IPS-18c (cell line): Measurements from ENCODE around the gene IL33.

Source experiments
- H3K4me3 ChIP-seq: 2 replicates; pipeline ENCODE4 v1.7.0; 2013; ENCODE audit warnings: low read depth, mild to moderate bottlenecking, low read length, moderate library complexity; ENCODE audit not compliant: insufficient read depth
- H3K9me3 ChIP-seq: one replicate; pipeline ENCODE4 v1.6.1; 2013; ENCODE audit warnings: mild to moderate bottlenecking, low read length, moderate library complexity; ENCODE audit not compliant: control insufficient read depth, insufficient read depth

Gene IL33

GRCh38 chr9:6239694-6240093 is 24.1 kb downstream of the IL33 start:
- no peak overlapping the region for H3K4me3 ChIP-seq
- no peaks in the 10 kb centered on the region for H3K9me3 ChIP-seq

DNA sequence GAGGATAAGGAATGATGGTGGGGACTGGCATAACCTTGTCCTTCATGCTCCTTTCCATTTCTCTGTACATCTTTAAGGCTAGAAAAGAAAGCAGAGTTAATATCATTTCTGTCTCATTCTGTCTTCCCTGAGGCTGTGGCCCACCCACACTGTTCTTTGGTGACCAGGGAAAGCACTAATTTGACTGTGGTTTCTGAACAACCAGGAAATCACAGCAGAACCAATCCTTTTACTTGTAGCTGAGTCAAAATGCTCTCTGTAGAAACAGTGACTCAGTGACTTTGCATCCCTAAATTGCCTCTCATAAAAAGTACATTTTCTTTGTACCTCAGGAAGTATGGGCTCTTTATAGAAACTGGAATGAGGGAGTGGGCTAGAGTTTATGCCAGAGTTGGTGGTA is 28.1 kb downstream of the IL33 start:
- H3K9me3 ChIP-seq: no peaks in the 10 kb centered on the region
- no peak overlapping the region for H3K4me3 ChIP-seq

DNA sequence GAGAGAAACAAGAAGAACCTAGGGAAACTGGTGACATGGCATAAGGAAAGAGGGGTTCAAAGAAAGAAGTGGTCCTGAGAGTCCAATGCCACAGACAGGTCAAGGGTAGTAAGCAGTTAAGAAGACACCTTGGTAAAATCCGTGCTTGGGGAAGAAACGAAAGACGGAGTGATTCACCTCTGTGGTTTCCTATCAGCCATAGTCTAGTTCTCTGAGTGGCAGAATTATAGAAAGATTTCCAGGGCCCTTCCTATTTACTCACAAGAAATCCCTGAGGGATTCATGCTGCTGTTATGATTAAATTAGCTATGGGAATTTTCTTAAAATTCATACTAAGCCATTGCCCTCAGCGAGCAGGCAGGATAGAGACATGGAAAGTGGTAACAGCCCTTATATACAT is 31.7 kb downstream of the IL33 start:
- no peak overlapping the region for H3K4me3 ChIP-seq
- peaks cover under 1% of the 10 kb centered on the region for H3K9me3 ChIP-seq

GRCh38 chr9:6268826-6269397 is 53.3 kb downstream of the IL33 start:
- H3K4me3 ChIP-seq: no peak overlapping the region
- peaks cover 3% of the 10 kb centered on the region for H3K9me3 ChIP-seq

DNA sequence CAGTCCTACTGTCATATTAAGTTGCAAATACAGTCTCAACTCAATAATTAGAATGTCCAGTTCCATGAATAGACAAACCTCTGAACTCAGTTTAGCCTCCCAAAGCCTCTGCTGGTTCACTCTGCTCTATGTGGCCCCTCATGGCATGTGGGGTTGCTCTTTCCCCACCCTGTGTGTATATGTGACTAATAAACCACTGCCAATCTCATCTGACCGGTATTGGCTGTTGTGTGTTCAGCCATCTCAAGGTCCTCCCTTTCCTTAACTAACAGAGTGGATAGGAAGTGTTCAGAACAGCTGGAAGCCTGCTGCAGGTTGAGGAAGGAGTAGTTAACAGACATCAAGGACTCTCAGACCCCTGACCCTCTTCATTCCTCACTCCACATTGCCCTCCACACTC is 55.3 kb downstream of the IL33 start:
- Histone ChIP-seq H3K4me3 (no peak overlapping the region), H3K9me3 (peaks cover 3% of the 10 kb centered on the region)

- H3K4me3 ChIP-seq: no peak overlapping the region
- peaks cover under 1% of the 10 kb centered on the region for H3K9me3 ChIP-seq
Measured at GRCh38 chr9:6271508-6272228, 56.1 kb downstream of the IL33 start.

DNA sequence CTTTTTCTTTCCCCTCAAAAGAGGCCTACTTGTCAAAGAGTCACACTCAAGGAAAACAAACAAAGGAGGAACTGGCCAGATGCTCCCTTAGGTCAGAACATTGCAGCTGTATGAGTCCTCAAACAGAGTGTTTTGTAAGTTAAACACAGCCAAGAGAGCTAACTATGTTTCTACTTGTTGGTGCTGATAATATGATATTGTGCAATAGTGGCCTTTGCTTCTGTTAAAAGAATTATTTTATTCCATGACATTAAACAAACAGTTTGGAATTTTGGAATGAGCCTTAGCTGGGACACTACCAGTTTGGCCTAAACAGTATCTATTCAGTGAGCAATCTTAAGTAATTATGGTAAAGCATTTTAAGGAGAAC is 56.6 kb downstream of the IL33 start:
- H3K9me3 ChIP-seq: no peaks in the 10 kb centered on the region
- no peak overlapping the region for H3K4me3 ChIP-seq

DNA sequence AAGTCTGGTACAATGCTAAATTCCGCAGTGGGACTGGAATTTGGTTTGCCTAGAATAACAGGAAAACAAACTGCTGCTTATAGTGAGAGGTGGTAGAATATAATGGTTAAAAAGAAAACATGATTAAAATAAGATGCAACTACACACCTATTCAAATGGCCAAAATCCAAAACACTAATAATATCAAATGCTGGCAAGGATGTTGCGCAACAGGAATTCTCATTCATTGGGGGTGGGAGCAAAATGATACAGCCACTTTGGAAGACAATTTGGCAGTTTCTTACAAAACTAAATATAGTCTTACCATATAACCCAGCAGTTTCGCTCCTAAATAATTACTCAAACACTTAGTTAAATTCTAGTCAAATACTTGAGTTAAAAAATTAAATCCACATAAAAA is 61.8 kb downstream of the IL33 start:
- Histone ChIP-seq H3K9me3 (no peaks in the 10 kb centered on the region), H3K4me3 (no peak overlapping the region)

DNA sequence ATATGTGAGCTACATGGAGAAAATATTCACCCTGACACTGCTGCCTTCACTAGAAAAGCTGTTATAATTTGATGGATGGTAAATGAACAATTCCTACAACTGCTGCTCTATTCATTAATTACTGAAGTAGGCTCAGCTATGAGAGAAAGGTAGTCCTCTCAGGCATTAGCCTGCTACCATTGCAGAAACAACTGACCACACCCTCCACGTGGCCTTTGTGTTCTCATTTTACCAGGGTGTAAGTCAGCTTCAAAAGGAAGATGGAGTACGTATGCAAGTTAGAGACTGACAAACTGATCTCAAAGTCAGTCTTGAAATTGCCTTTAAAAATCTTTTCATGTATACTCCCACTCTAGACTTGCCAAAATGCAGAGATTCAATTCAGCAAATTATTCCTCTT is 86.3 kb downstream of the IL33 start:
- H3K4me3 ChIP-seq: no peak overlapping the region

DNA sequence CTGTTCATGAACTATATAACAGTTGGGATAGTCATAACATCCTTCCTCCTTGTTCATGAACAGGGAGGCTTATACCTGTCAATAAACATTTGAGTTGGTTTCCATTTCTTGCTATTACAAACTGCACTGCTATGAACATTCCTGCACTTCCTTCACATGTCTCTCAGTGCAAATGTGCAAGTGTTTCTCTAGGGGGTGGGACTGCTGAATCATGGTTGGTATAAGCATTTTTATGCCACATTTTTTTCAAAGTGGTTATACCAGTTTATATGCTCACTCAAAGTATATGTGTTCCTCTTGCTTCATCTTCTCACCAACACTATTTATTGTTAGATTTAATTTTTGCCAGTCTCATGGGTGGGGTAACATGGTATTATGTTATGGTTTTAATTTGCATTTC is 86.8 kb downstream of the IL33 start:
- H3K9me3 ChIP-seq: no peaks in the 10 kb centered on the region
- no peak overlapping the region for H3K4me3 ChIP-seq

More for the DNA sequence above, 86.3 kb downstream of the IL33 start:
- H3K9me3 ChIP-seq: no peaks in the 10 kb centered on the region

GRCh38 chr9:6304232-6304631 is 88.6 kb downstream of the IL33 start:
- Histone ChIP-seq H3K4me3 (no peak overlapping the region), H3K9me3 (no peaks in the 10 kb centered on the region)

- Histone ChIP-seq H3K4me3 (no peak overlapping the region), H3K9me3 (no peaks in the 10 kb centered on the region)
Measured at GRCh38 chr9:6305954-6306563, 90.5 kb downstream of the IL33 start.
